Common myeloid progenitor, CD34-positive (primary cell): Measurements from ENCODE around the gene TSPAN3.

Experiments
- CTCF ChIA-PET: fragments of 350-600 bp; sonication (Branson Sonifier 250); formaldehyde crosslinking; loops from one replicate; lab custom pipeline; 2021; ENCODE audit warnings: antibody characterized with exemption; lab: Charles Lee
- POLR2A ChIA-PET: fragments of 350-600 bp; sonication (Branson Sonifier 250); formaldehyde crosslinking; loops from one replicate; lab custom pipeline; 2021; ENCODE audit warnings: antibody characterized with exemption; lab: Charles Lee
- DNase-seq, 3 donors: peaks; one replicate each; pipeline versions ENCODE4 v3.0.0 to v3.0.0-alpha.2; 2013
- H3K27ac ChIP-seq, 2 experiments: 1 replicate in 1 of 2; 2 replicates in 1 of 2; pipeline ENCODE4 v1.7.0; 2013; ENCODE audit warnings: inconsistent platforms in 2 of 2, low read length in 2 of 2, mild to moderate bottlenecking in 2 of 2, low read depth in 1 of 2, moderate library complexity in 1 of 2; ENCODE audit not compliant: severe bottlenecking in 2 of 2, insufficient read depth in 1 of 2, poor library complexity in 1 of 2
- H3K27me3 ChIP-seq, 5 experiments: replicated peaks in 2 of 5; 1 replicate in 3 of 5; 2 replicates in 2 of 5; pipeline versions ENCODE4 v1.6.1 to v1.7.0; 2013; ENCODE audit warnings: low read length in 4 of 5, mild to moderate bottlenecking in 2 of 5, moderate library complexity in 2 of 5, inconsistent platforms in 1 of 5; ENCODE audit not compliant: insufficient read depth in 5 of 5, control insufficient read depth in 4 of 5
- H3K36me3 ChIP-seq, 4 experiments: 1 replicate in 2 of 4; 2 replicates in 2 of 4; pipeline versions ENCODE4 v1.6.1 to v1.7.0; 2013; ENCODE audit warnings: low read length in 3 of 4, control low read depth in 1 of 4, mild to moderate bottlenecking in 1 of 4; ENCODE audit not compliant: control insufficient read depth in 4 of 4, insufficient read depth in 4 of 4
- H3K4me1 ChIP-seq, 4 experiments: 1 replicate in 3 of 4; 2 replicates in 1 of 4; pipeline versions ENCODE4 v1.6.1 to v1.7.1; 2013; ENCODE audit warnings: low read length in 3 of 4, mild to moderate bottlenecking in 3 of 4, control low read depth in 1 of 4, inconsistent platforms in 1 of 4, moderate library complexity in 1 of 4; ENCODE audit not compliant: control insufficient read depth in 4 of 4, insufficient read depth in 4 of 4; ENCODE audit errors: control extremely low read depth in 1 of 4
- H3K4me3 ChIP-seq, 7 experiments: 1 replicate in 4 of 7; 2 replicates in 3 of 7; pipeline versions ENCODE4 v1.5.1 to v1.7.0; 2013; ENCODE audit warnings: mild to moderate bottlenecking in 7 of 7, low read length in 6 of 7, moderate library complexity in 6 of 7, inconsistent platforms in 2 of 7, low read depth in 2 of 7, control low read depth in 1 of 7; ENCODE audit not compliant: insufficient read depth in 4 of 7, control insufficient read depth in 1 of 7; ENCODE audit errors: extremely low read depth in 1 of 7
- H3K9me3 ChIP-seq, 5 experiments: 1 replicate in 4 of 5; 2 replicates in 1 of 5; pipeline versions ENCODE4 v1.6.1 to v1.7.1; 2013; ENCODE audit warnings: low read length in 4 of 5, mild to moderate bottlenecking in 2 of 5, inconsistent platforms in 1 of 5, low read depth in 1 of 5, moderate library complexity in 1 of 5; ENCODE audit not compliant: control insufficient read depth in 4 of 5, insufficient read depth in 2 of 5; ENCODE audit errors: control extremely low read depth in 1 of 5
- WGBS: methylation state at CpG from one replicate; pipeline ENCODE4 v1.1.5; 2013; ENCODE audit not compliant: insufficient coverage; 5-methylcytosine and 5-hydroxymethylcytosine counted together

Gene TSPAN3

GRCh38 chr15:77031376-77032050 is 39.4 kb downstream of the TSPAN3 start:
- Histone ChIP-seq H3K27me3 (no peaks in the 10 kb centered on the region), H3K9me3 (no peaks in the 10 kb centered on the region), H3K4me1 (peaks cover 0 to 38% (median 9%) of the 10 kb centered on the region in 4 experiments), H3K27ac (no peak overlapping the region), H3K36me3 (peaks cover 0 to 30% (median 18%) of the 10 kb centered on the region in 4 experiments), H3K4me3 (no peak overlapping the region)
- peak; percentile 70 to 93 (median 92) for DNase-seq
- ChIA-PET CTCF (interaction anchor here (0.6 to 18.2 kb wide), 17 partner anchors 9 to 127 kb away, joined by 3 to 269 read pairs (median 4); partner anchors contain the start of gene PSTPIP1), POLR2A (interaction anchor here (0.6 kb wide), 1 partner anchor 32 kb away, joined by 3 read pairs; no protein-coding TSS in a partner anchor)
- WGBS, result 67% methylated on average over 8 of the region's 12 CpGs

GRCh38 chr15:77030928-77031375 is 40.0 kb downstream of the TSPAN3 start:
- H3K4me1 ChIP-seq, result peaks cover 0 to 40% (median 9%) of the 10 kb centered on the region in 4 experiments
- no peaks in the 10 kb centered on the region for H3K9me3 ChIP-seq
- WGBS, result 98% methylated on average over 6 of the region's 10 CpGs
- H3K36me3 ChIP-seq, result peaks cover 0 to 24% (median 12%) of the 10 kb centered on the region in 4 experiments
- CTCF ChIA-PET, result interaction anchor here (0.6 to 18.2 kb wide), 16 partner anchors 8 to 127 kb away, joined by 3 to 269 read pairs (median 4); partner anchors contain the start of gene PSTPIP1
- DNase-seq, result no peak
- POLR2A ChIA-PET, result interaction anchor here (0.6 kb wide), 1 partner anchor 32 kb away, joined by 3 read pairs; no protein-coding TSS in a partner anchor
- no peaks in the 10 kb centered on the region for H3K27me3 ChIP-seq
- H3K4me3 ChIP-seq, result no peak overlapping the region
- no peak overlapping the region for H3K27ac ChIP-seq

GRCh38 chr15:77030048-77030927 is 40.6 kb downstream of the TSPAN3 start:
- H3K27me3 ChIP-seq, result no peaks in the 10 kb centered on the region
- CTCF ChIA-PET, result interaction anchor here (1.3 to 18.2 kb wide), 8 partner anchors 8 to 88 kb away, joined by 3 to 269 read pairs (median 8); no protein-coding TSS in a partner anchor
- H3K4me3 ChIP-seq, result no peak overlapping the region
- H3K9me3 ChIP-seq, result no peaks in the 10 kb centered on the region
- WGBS, result 89% methylated on average over 19 of the region's 22 CpGs
- no peak for DNase-seq
- peaks cover 0 to 40% (median 9%) of the 10 kb centered on the region in 4 experiments for H3K4me1 ChIP-seq
- peaks cover 0 to 23% (median 7%) of the 10 kb centered on the region in 4 experiments for H3K36me3 ChIP-seq
- POLR2A ChIA-PET, result interaction anchor here (0.6 kb wide), 1 partner anchor 183 kb away, joined by 3 read pairs; no protein-coding TSS in a partner anchor
- H3K27ac ChIP-seq, result no peak overlapping the region

- H3K36me3 ChIP-seq, result peaks cover 0 to 25% (median 8%) of the 10 kb centered on the region in 4 experiments
- POLR2A ChIA-PET, result interaction anchor here (0.6 kb wide), 2 partner anchors 89 to 182 kb away, joined by 3 read pairs; no protein-coding TSS in a partner anchor
These were observed 41.5 kb downstream of the TSPAN3 start for GRCh38 chr15:77029166-77030047.

GRCh38 chr15:77028451-77029165 is 42.3 kb downstream of the TSPAN3 start:
- POLR2A ChIA-PET, result no interaction called here
- Histone ChIP-seq H3K4me1 (peaks cover 0 to 40% (median 9%) of the 10 kb centered on the region in 4 experiments), H3K27me3 (no peaks in the 10 kb centered on the region), H3K27ac (no peak overlapping the region), H3K9me3 (no peaks in the 10 kb centered on the region), H3K36me3 (peaks cover 0 to 25% (median 6%) of the 10 kb centered on the region in 4 experiments), H3K4me3 (no peak overlapping the region)
- WGBS, result 100% methylated on average over 18 of the region's 22 CpGs
- no peak for DNase-seq
- CTCF ChIA-PET, result interaction anchor here (0.9 to 18.2 kb wide), 2 partner anchors 15 to 53 kb away, joined by 3 to 269 read pairs; no protein-coding TSS in a partner anchor

More at GRCh38 chr15:77029166-77030047, 41.5 kb downstream of the TSPAN3 start:
- CTCF ChIA-PET, result interaction anchor here (0.9 to 18.2 kb wide), 4 partner anchors 16 to 67 kb away, joined by 3 to 269 read pairs (median 9); no protein-coding TSS in a partner anchor
- Histone ChIP-seq H3K27ac (no peak overlapping the region), H3K4me1 (peaks cover 0 to 40% (median 9%) of the 10 kb centered on the region in 4 experiments), H3K9me3 (no peaks in the 10 kb centered on the region), H3K4me3 (no peak overlapping the region), H3K27me3 (no peaks in the 10 kb centered on the region)
- no peak for DNase-seq
- WGBS, result 97% methylated on average over 21 of the region's 21 CpGs
